ENCODE data around the gene FBXO34. TPM values are rescaled to one million over a fixed set of nuclear protein-coding genes. Genes with fewer than 3 reads are reported as not detected.
A peak's percentile ranks its signal among the peaks of the same experiment; 100 is the strongest.

FBXO34 gene
- total RNA-seq, 4 donors from 2014 or later = 28.8 to 44.4 (median 33.8) TPM

DNA sequence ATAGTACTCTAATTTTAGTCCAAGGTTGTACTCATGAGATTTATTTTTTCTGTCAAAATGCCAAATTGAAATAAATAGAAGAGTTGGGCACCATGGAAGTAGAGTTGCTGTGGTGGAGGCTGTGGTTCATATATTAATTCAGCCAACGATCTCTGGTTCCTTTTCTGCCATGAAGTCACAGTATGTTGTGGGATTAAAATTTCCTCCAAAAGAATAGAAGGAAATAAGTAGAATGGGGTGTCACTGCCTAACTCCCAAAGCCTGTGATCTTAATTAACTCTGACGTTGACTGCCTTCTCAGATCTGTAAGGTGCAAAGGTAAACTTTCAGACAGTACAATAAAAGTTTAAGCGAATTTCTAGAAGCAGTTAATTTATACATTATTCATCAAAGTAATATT lies 37.6 kb upstream of the FBXO34 start:
- TF ChIP-seq CTCF (IDR thresholded peaks at IDR 0.05) (no peak), POLR2A (IDR thresholded peaks at IDR 0.05) (no peak), EP300 (IDR thresholded peaks at IDR 0.05) (no peak), POLR2AphosphoS5 (IDR thresholded peaks at IDR 0.05) (no peak)
- H3K36me3 ChIP-seq = no peaks in the 10 kb centered on the region

GRCh38 chr14:55238019-55238680 lies 33.1 kb upstream of the FBXO34 start:
- Histone ChIP-seq H3K4me3 (no peak overlapping the region), H3K27ac (no peak overlapping the region), H3K36me3 (no peaks in the 10 kb centered on the region), H3K4me1 (peaks cover 6% of the 10 kb centered on the region), H3K9me3 (no peaks in the 10 kb centered on the region), H3K27me3 (no peaks in the 10 kb centered on the region)
- 77% methylated on average over 12 of the region's 12 CpGs for WGBS
- no peak for TF ChIP-seq POLR2A (IDR thresholded peaks at IDR 0.05)
- TF ChIP-seq CTCF (IDR thresholded peaks at IDR 0.05) = no peak
- no peak for TF ChIP-seq POLR2AphosphoS5 (IDR thresholded peaks at IDR 0.05)
- no peak for TF ChIP-seq EP300 (IDR thresholded peaks at IDR 0.05)
- DNase-seq (ENCODE audit: low spot score in 2 of 2) = no peak

More for the DNA sequence above, 37.6 kb upstream of the FBXO34 start:
- H3K9me3 ChIP-seq = no peaks in the 10 kb centered on the region
- 46% methylated on average over 3 of the region's 3 CpGs for WGBS
- H3K27me3 ChIP-seq = no peaks in the 10 kb centered on the region
- no peak overlapping the region for H3K27ac ChIP-seq
- no peaks in the 10 kb centered on the region for H3K4me1 ChIP-seq
- DNase-seq (ENCODE audit: low spot score in 2 of 2) = no peak
- no peak overlapping the region for H3K4me3 ChIP-seq

GRCh38 chr14:55239320-55239719 lies 31.9 kb upstream of the FBXO34 start:
- H3K27me3 ChIP-seq = no peaks in the 10 kb centered on the region
- no peak overlapping the region for H3K4me3 ChIP-seq
- TF ChIP-seq CTCF (IDR thresholded peaks at IDR 0.05) = no peak
- TF ChIP-seq EP300 (IDR thresholded peaks at IDR 0.05) = no peak
- TF ChIP-seq POLR2AphosphoS5 (IDR thresholded peaks at IDR 0.05) = no peak
- no peak for TF ChIP-seq POLR2A (IDR thresholded peaks at IDR 0.05)
- 78% methylated on average over 1 of the region's 1 CpG for WGBS
- no peak for DNase-seq (ENCODE audit: low spot score in 2 of 2)
- H3K9me3 ChIP-seq = no peaks in the 10 kb centered on the region
- no peaks in the 10 kb centered on the region for H3K36me3 ChIP-seq
- peaks cover 6% of the 10 kb centered on the region for H3K4me1 ChIP-seq
- H3K27ac ChIP-seq = no peak overlapping the region

DNA sequence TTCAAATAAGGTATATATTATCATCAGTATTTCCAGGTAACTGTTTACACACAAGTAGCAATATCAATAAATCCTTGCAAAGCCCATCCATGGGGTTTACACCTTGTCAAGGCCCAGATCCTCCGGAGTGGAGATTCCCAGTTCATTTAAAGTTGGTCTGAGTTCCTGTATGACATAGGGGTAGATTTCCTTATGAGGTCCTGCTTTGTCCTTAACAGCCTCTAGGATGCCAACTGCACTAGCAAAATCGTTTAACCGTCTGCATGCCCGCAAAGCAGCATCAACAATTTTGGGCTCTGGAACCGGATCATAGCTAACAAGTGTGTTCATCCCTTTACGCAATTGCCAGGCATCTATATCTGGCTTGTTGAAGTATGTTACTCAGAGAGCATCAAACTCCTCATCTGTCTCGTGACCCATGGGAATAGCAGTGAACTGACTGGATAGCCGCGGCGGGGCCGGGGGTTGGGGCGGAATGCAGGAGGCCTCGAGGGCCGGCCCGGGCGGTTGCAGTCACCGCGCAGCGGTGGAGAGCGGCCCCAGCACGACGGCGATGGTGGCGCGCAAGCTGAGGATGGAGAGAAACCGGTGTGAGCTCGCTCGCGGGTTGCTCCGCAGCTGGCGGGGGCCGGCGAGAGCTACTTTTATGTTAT lies 30.6 kb upstream of the FBXO34 start:
- WGBS = 41% methylated on average over 33 of the region's 33 CpGs
- Histone ChIP-seq H3K4me1 (peaks cover 6% of the 10 kb centered on the region), H3K4me3 (no peak overlapping the region), H3K9me3 (no peaks in the 10 kb centered on the region), H3K36me3 (no peaks in the 10 kb centered on the region), H3K27me3 (no peaks in the 10 kb centered on the region), H3K27ac (peak overlapping the region; percentile 78)
- DNase-seq (ENCODE audit: low spot score in 2 of 2) = no peak
- TF ChIP-seq POLR2AphosphoS5 (IDR thresholded peaks at IDR 0.05) (peak in 1 of 3 donors; percentile 3), CTCF (IDR thresholded peaks at IDR 0.05) (no peak)

GRCh38 chr14:55241673-55242072 lies 29.5 kb upstream of the FBXO34 start:
- WGBS = 67% methylated on average over 4 of the region's 4 CpGs
- Histone ChIP-seq H3K27me3 (no peaks in the 10 kb centered on the region), H3K27ac (peak overlapping the region; percentile 78), H3K36me3 (no peaks in the 10 kb centered on the region), H3K4me3 (no peak overlapping the region), H3K4me1 (peaks cover 6% of the 10 kb centered on the region), H3K9me3 (no peaks in the 10 kb centered on the region)
- no peak for DNase-seq (ENCODE audit: low spot score in 2 of 2)
- TF ChIP-seq POLR2AphosphoS5 (IDR thresholded peaks at IDR 0.05) (peak in 1 of 3 donors; percentile 70), POLR2A (IDR thresholded peaks at IDR 0.05) (no peak)

All from suprapubic skin (tissue), 4 donors.